Activated CD8-positive, alpha-beta T cell treated with anti-CD3 and anti-CD28 coated beads, Interleukin-2, amount 10 ng/mL, durations not matched to agents 7 days and 5 days (primary cell): ENCODE results near the gene DMD. TPM values are rescaled to one million over a fixed set of nuclear protein-coding genes. Genes with fewer than 3 reads are reported as not detected.

Experiments used
- ATAC-seq: fragments of 150-1000 bp; cut with Tn5 transposase; one replicate; pipeline ENCODE4 v1.10.0; 2021; ENCODE audit warnings: moderate library complexity
- CTCF ChIA-PET: fragments of 350-600 bp; sonication (Branson Sonifier 250); formaldehyde crosslinking; loops from one replicate; lab custom pipeline; 2021; ENCODE audit warnings: antibody characterized with exemption; lab: Charles Lee
- POLR2A ChIA-PET: fragments of 350-600 bp; sonication (Branson Sonifier 250); formaldehyde crosslinking; loops from one replicate; lab custom pipeline; 2021; ENCODE audit warnings: antibody characterized with exemption; lab: Charles Lee
- DNase-seq: peaks from one replicate; pipeline ENCODE4 v3.0.0-alpha.2; 2020
- H3K27ac Mint-ChIP-seq: one replicate; pipeline ENCODE4 v1.8.0; 2021; ENCODE audit warnings: mild to moderate bottlenecking, mixed read lengths
- H3K27me3 Mint-ChIP-seq: one replicate; pipeline ENCODE4 v1.8.0; 2021; ENCODE audit warnings: low read depth, mixed read lengths
- H3K36me3 Mint-ChIP-seq: one replicate; pipeline ENCODE4 v1.8.0; 2021; ENCODE audit warnings: low read depth, mixed read lengths
- H3K4me1 Mint-ChIP-seq: one replicate; pipeline ENCODE4 v1.8.0; 2021; ENCODE audit warnings: low read depth, mixed read lengths
- H3K4me3 Mint-ChIP-seq: one replicate; pipeline ENCODE4 v1.8.0; 2021; ENCODE audit warnings: mild to moderate bottlenecking, mixed read lengths
- H3K9me3 Mint-ChIP-seq: one replicate; pipeline ENCODE4 v1.8.0; 2022; ENCODE audit warnings: mixed read lengths; ENCODE audit not compliant: insufficient read depth
- total RNA-seq, 2 experiments: library from RNA; stranded (reverse); gene quantifications; one replicate each; pipeline ENCODE4 v1.2.3, GENCODE V29; 2021

The DMD gene
- total RNA-seq, 2 experiments from 2014 or later, result not detected

GRCh38 chrX:31353095-31353494 lies 1858.3 kb downstream of the DMD start:
- H3K36me3 Mint-ChIP-seq, result no peaks in the 10 kb centered on the region
- no peak for DNase-seq
- CTCF ChIA-PET, result no interaction called here
- POLR2A ChIA-PET, result no interaction called here
- H3K4me1 Mint-ChIP-seq, result no peaks in the 10 kb centered on the region
- no peaks in the 10 kb centered on the region for H3K9me3 Mint-ChIP-seq
- no peak overlapping the region for H3K4me3 Mint-ChIP-seq
- no peak overlapping the region for H3K27ac Mint-ChIP-seq
- no peaks in the 10 kb centered on the region for H3K27me3 Mint-ChIP-seq
- no peak for ATAC-seq

DNA sequence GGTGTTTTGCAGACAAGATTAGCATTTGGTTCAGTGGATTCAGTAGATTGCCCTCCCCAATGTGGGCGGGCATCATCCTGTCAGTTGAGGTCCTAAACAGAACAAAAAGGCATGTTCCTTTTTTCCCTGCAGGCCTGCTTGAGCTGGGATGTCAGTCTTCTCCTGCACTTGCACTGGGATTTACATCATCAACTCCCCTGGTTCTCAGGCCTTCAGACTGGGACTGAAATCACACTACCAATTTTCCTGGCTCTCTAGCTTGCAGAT lies 1860.6 kb downstream of the DMD start:
- Mint-ChIP-seq H3K4me1 (no peaks in the 10 kb centered on the region), H3K27me3 (no peaks in the 10 kb centered on the region), H3K27ac (no peak overlapping the region), H3K9me3 (no peaks in the 10 kb centered on the region), H3K36me3 (no peaks in the 10 kb centered on the region), H3K4me3 (no peak overlapping the region)
- ChIA-PET POLR2A (no interaction called here), CTCF (no interaction called here)
- DNase-seq (no peak), ATAC-seq (no peak)

GRCh38 chrX:31349515-31349914 lies 1861.8 kb downstream of the DMD start:
- Mint-ChIP-seq H3K4me1 (no peaks in the 10 kb centered on the region), H3K4me3 (no peak overlapping the region), H3K27ac (no peak overlapping the region), H3K9me3 (no peaks in the 10 kb centered on the region), H3K27me3 (no peaks in the 10 kb centered on the region), H3K36me3 (no peaks in the 10 kb centered on the region)
- ChIA-PET CTCF (no interaction called here), POLR2A (no interaction called here)
- DNase-seq, result no peak
- ATAC-seq, result no peak

GRCh38 chrX:31340587-31340986 lies 1870.8 kb downstream of the DMD start:
- CTCF ChIA-PET, result no interaction called here
- Mint-ChIP-seq H3K9me3 (no peaks in the 10 kb centered on the region), H3K27ac (no peak overlapping the region), H3K4me3 (no peak overlapping the region), H3K4me1 (no peaks in the 10 kb centered on the region), H3K36me3 (no peaks in the 10 kb centered on the region), H3K27me3 (no peaks in the 10 kb centered on the region)
- no peak for DNase-seq
- POLR2A ChIA-PET, result no interaction called here
- no peak for ATAC-seq

DNA sequence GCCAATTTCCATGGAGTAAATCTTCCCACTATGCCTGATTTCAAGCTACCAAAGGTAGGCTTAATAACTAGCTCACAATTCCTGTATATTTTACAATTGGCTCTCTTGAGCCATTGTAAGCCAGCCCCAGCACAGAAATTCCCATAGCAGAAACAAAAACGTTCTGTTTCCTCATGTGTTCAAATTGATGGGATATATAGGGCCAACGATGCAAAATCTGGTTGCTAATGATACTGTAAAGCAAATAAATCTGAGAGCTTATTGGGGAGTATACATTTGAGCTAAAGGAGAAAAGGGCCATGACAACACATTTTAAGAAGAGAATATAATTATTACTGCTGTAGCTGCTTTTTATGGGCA lies 1872.4 kb downstream of the DMD start:
- ATAC-seq (no peak), DNase-seq (no peak)
- ChIA-PET CTCF (no interaction called here), POLR2A (interaction anchor here (0.6 kb wide), 1 partner anchor 555 kb away, joined by 3 read pairs; no protein-coding TSS in a partner anchor)
- Mint-ChIP-seq H3K27me3 (no peaks in the 10 kb centered on the region), H3K4me3 (no peak overlapping the region), H3K9me3 (no peaks in the 10 kb centered on the region), H3K4me1 (no peaks in the 10 kb centered on the region), H3K27ac (no peak overlapping the region), H3K36me3 (no peaks in the 10 kb centered on the region)

DNA sequence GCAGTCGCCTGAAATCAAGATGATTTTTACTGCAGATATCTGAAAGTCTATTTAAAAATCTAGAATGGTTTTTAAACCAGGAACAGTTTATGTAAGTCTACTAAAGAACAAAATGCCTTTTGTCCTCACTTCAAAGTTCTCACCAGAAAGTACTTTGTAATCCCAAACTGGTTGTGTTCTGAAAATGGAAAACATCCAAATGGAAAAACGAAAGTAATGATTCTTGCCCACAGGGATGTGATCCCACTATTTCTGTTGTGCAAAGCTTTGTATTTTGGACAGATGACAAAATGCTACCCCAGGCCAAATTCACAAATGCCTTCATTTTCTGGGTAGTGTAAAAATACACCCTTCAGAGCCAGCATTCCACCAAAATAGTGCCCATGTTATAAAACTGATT lies 1874.0 kb downstream of the DMD start:
- Mint-ChIP-seq H3K4me3 (no peak overlapping the region), H3K4me1 (no peaks in the 10 kb centered on the region), H3K9me3 (no peaks in the 10 kb centered on the region), H3K36me3 (no peaks in the 10 kb centered on the region), H3K27ac (no peak overlapping the region), H3K27me3 (no peaks in the 10 kb centered on the region)
- CTCF ChIA-PET, result no interaction called here
- ATAC-seq (no peak), DNase-seq (no peak)
- POLR2A ChIA-PET, result no interaction called here

DNA sequence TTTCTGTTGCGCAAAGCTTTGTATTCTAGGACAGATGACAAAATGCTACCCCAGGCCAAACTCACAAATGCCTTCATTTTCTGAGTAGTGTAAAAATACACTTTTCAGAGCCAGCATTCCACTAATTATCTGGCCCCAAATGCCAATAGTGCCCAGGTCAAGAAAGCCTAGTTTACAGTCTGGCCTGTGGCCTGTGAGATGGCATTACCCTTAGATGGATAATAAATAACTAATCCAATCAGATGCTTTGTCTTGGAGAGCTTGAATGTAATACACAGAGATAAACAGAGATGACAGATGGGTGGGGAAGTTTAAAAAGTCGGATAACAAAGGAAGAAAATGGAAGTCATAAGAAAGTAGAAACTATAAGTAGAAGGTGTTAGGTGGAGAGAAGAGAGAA lies 1874.9 kb downstream of the DMD start:
- ChIA-PET CTCF (no interaction called here), POLR2A (no interaction called here)
- ATAC-seq, result no peak
- H3K27me3 Mint-ChIP-seq, result no peaks in the 10 kb centered on the region
- H3K9me3 Mint-ChIP-seq, result no peaks in the 10 kb centered on the region
- no peak overlapping the region for H3K4me3 Mint-ChIP-seq
- no peaks in the 10 kb centered on the region for H3K36me3 Mint-ChIP-seq
- H3K4me1 Mint-ChIP-seq, result no peaks in the 10 kb centered on the region
- no peak overlapping the region for H3K27ac Mint-ChIP-seq
- DNase-seq, result no peak

DNA sequence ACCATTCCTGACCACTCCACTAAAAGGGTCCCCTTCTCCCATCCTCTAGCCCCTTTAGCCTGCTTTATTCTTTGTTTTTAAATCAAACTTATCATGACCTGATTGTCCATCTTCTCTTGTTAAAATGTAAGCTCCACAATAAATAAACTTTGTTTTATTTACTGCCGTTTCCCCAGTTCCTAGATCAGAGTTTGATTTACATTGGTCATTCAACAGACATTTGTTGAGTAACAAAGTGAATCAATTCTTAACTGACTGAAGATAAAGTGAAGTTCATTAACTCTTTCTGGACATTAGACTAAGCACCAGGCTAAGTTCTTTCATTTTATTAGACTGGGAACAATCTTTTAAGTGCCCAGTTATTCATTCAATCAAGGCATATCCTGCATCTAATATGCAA lies 1876.4 kb downstream of the DMD start:
- ChIA-PET POLR2A (no interaction called here), CTCF (no interaction called here)
- H3K4me3 Mint-ChIP-seq, result no peak overlapping the region
- H3K27me3 Mint-ChIP-seq, result no peaks in the 10 kb centered on the region
- ATAC-seq (no peak), DNase-seq (no peak)
- H3K36me3 Mint-ChIP-seq, result no peaks in the 10 kb centered on the region
- no peaks in the 10 kb centered on the region for H3K4me1 Mint-ChIP-seq
- H3K27ac Mint-ChIP-seq, result no peak overlapping the region
- H3K9me3 Mint-ChIP-seq, result no peaks in the 10 kb centered on the region

DNA sequence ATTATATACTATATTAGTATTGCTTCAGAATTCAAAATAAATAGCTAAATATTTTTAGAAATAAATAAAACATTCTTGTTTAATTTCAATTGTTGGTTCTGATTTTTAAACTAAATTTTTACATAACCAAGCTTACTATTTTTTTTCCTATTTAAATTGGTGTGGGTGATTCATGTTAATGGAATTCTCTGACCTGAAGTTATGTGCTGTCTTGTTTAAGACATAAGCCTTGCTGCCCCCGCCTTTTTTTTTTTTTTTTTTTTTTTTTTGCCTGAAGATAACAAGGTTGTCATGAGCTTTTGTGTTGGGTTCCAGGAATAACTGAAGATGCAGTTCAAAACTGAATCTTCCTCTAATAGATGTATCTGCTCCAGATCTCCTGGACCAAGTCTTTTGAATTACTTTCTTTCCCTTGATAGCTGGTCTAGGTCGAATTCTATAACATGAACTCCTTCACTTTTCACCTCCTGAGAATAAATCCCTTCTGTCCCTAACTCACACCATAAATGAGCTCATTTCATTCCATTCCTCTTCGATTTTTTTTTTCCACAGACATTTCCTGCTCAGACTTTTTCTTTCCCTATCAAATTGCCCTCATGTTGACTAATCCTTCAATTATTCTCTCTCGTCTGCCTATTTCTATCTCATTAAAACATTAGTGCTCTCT lies 1878.1 kb downstream of the DMD start:
- H3K36me3 Mint-ChIP-seq, result no peaks in the 10 kb centered on the region
- ChIA-PET POLR2A (no interaction called here), CTCF (no interaction called here)
- ATAC-seq (no peak), DNase-seq (no peak)
- no peaks in the 10 kb centered on the region for H3K27me3 Mint-ChIP-seq
- H3K27ac Mint-ChIP-seq, result no peak overlapping the region
- H3K4me1 Mint-ChIP-seq, result no peaks in the 10 kb centered on the region
- no peaks in the 10 kb centered on the region for H3K9me3 Mint-ChIP-seq
- no peak overlapping the region for H3K4me3 Mint-ChIP-seq

GRCh38 chrX:31331928-31332327 lies 1879.4 kb downstream of the DMD start:
- DNase-seq (no peak), ATAC-seq (no peak)
- Mint-ChIP-seq H3K4me1 (no peaks in the 10 kb centered on the region), H3K27me3 (no peaks in the 10 kb centered on the region), H3K36me3 (no peaks in the 10 kb centered on the region), H3K9me3 (no peaks in the 10 kb centered on the region), H3K27ac (no peak overlapping the region), H3K4me3 (no peak overlapping the region)
- ChIA-PET CTCF (no interaction called here), POLR2A (no interaction called here)

DNA sequence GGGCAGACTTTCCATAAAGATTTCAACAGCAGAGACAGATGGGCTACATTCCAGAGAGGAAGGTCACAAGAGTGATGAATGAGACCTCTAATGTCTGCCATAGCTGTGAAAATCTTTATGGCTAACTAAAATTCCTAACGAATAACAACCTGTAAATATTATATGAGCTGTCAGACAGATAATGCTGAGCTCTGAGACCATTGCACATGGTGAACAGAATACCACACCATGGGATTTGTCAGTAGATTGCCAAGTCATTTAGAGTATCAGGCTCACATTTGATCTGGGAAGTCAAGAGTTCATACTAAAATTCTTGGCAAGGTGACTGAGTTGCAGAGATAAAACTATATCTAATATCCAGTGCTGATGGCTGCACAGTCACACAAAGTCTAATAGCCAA lies 1880.3 kb downstream of the DMD start:
- ATAC-seq (no peak), DNase-seq (no peak)
- no peak overlapping the region for H3K4me3 Mint-ChIP-seq
- no peak overlapping the region for H3K27ac Mint-ChIP-seq
- no peaks in the 10 kb centered on the region for H3K27me3 Mint-ChIP-seq
- POLR2A ChIA-PET, result no interaction called here
- H3K9me3 Mint-ChIP-seq, result no peaks in the 10 kb centered on the region
- CTCF ChIA-PET, result no interaction called here
- H3K36me3 Mint-ChIP-seq, result no peaks in the 10 kb centered on the region
- no peaks in the 10 kb centered on the region for H3K4me1 Mint-ChIP-seq

DNA sequence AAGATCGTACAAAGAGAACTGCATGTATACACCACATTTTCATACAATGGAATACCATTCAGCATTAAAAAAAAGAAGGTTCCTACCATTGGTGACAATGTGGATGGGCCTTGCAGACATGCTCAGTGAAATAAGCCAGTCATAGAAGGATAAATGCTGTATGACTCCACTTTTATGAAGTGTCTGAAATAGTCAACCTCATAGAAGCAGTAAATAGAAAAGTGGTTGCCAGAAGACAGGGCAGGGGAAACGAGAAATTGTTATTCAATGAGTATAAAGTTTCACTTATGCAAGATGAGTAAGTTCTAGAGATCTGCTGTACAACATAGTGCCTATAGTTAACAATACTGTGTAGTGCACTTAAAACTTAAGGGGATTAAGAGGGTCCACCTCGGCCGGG lies 1882.1 kb downstream of the DMD start:
- no peak for ATAC-seq
- no peaks in the 10 kb centered on the region for H3K27me3 Mint-ChIP-seq
- H3K36me3 Mint-ChIP-seq, result no peaks in the 10 kb centered on the region
- no peak for DNase-seq
- H3K9me3 Mint-ChIP-seq, result no peaks in the 10 kb centered on the region
- no peaks in the 10 kb centered on the region for H3K4me1 Mint-ChIP-seq
- ChIA-PET CTCF (no interaction called here), POLR2A (no interaction called here)
- H3K4me3 Mint-ChIP-seq, result no peak overlapping the region
- H3K27ac Mint-ChIP-seq, result no peak overlapping the region

- Mint-ChIP-seq H3K4me1 (no peaks in the 10 kb centered on the region), H3K4me3 (no peak overlapping the region), H3K9me3 (no peaks in the 10 kb centered on the region), H3K36me3 (no peaks in the 10 kb centered on the region), H3K27me3 (no peaks in the 10 kb centered on the region), H3K27ac (no peak overlapping the region)
- ChIA-PET POLR2A (no interaction called here), CTCF (no interaction called here)
- ATAC-seq (no peak), DNase-seq (no peak)
Observed at GRCh38 chrX:31323658-31324057, 1887.7 kb downstream of the DMD start.
